Left ventricle myocardium superior (tissue), 1 donor: ENCODE results near the gene FGR. TPM values are rescaled to one million over a fixed set of nuclear protein-coding genes. Genes with fewer than 3 reads are reported as not detected.
"Not testable (repeated sequence)": the region's sequence is repeated elsewhere in the genome, so short reads cannot be mapped to it uniquely, and the experiment has no call there.

Source experiments
- ATAC-seq: fragments of 200-7000 bp; cut with Tn5 transposase; one replicate; pipeline ENCODE4 v1.9.1; 2020; ENCODE audit warnings: mild to moderate bottlenecking, moderate library complexity
- DNase-seq: peaks from one replicate; pipeline ENCODE4 v3.0.0-alpha.2; 2020
- intact Hi-C: fragments of 100-400 bp; cut with micrococcal nuclease; formaldehyde crosslinking; loops from one replicate; pipeline ENCODE4 v1.11.0; 2022
- total RNA-seq: library from RNA; stranded (reverse); fragmentation: NEBNext Ultra II Directional; extraction: Animal tissue kit (Norgen Biotek cat#: 25700); gene quantifications from one replicate; pipeline ENCODE4 v1.2.1, GENCODE V29; 2021
- donor health status: DM: no; HTN: yes; CAD: no; lungs with severe emphysema.

FGR gene
- total RNA-seq, 1 donor from 2014 or later: 4.7 TPM

DNA sequence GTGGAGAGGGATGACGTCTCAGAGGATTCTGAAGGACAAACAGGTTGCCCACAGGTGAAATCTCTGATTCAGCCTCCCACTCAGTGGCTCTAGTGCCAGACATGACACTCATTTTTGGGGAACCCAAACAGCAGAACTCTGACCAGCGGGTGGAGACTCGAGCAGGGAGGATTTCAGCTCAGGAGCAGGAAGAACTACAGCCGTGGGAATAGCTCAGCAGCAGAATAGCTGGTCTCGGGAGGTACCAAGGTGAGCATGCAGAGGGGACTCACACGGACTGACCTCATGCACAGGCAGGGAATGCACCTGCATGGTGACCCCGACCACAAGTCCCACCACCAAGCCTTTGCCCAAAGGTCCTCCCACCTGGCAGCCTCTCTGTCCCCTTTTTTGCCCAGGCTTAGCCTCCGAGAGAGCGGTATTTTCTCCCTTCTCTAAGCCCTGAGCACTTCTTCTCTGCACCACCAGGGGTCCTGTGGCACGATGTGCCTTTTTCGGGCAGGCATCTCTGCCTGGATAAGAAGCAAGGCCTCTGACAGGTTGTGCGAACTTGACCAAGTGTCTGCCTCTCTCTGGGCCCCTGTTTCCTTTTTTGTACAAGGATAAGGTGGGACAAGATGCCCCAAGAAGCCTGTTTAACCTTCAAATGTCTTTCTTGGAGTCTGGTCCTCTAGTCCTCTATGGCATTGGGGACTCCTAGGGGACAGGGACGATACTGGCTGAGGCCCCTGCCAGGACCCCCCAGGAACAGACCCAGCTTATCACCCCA is 8.8 kb upstream of the FGR start:
- DNase-seq (peak; percentile 65), ATAC-seq (peak; percentile 63)
- intact Hi-C loops: no loop called here

GRCh38 chr1:27640514-27640913 is 5.5 kb upstream of the FGR start:
- intact Hi-C loops, ATAC-seq, DNase-seq: not testable (repeated sequence)

DNA sequence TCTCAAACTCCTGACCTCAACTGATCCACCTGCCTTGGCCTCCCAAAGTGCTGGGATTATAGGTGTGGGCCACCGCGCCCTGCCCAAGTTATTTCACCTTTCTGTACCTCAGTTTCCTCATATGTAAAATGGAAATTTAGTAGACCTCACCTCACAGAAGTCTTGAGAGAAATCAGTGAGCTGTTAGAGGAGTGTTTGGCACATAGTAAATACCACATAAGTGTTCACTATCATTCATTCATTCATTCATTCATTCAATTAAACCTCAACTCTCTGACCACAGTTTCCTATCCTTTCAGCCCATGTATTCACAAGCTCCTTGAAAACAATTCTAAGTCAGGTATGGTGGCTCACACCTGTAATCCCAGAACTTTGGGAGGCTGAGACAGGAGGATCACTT is 3.8 kb upstream of the FGR start:
- intact Hi-C loops: no loop called here
- no peak for DNase-seq
- no peak for ATAC-seq

DNA sequence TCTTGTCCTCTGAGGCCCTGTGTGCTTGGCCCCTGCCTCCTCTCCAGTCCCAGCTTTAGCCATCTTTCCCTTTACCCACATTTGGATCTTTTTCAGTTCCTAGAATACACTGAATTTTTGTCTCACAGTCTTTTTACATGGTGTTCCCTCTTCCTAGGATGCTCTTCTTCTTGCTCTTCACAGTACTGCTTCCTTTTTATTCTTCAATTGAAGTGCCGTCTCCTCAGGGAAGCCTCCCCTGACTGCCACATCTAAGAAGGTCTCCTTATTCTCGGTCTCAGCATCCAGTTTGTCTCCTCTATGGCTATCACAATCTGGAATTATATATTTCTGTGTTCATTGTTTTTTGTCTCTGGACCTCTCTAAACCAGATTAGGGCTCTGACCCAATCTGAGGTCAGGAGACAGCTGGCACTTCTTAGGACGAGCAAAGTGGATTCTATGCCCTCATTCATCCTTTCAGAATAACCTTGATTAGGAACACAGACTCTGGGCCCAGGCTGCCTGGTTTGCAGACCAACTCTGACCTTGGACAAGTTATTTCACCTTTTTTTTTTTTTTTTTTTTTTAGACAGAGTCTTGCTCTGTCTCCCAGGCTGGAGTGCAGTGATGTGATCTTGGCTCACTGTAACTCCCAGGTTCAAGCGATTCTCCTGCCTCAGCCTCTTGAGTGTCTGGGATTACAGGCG is 3.2 kb upstream of the FGR start:
- ATAC-seq (no peak), DNase-seq (no peak)
- intact Hi-C loops: no loop called here

DNA sequence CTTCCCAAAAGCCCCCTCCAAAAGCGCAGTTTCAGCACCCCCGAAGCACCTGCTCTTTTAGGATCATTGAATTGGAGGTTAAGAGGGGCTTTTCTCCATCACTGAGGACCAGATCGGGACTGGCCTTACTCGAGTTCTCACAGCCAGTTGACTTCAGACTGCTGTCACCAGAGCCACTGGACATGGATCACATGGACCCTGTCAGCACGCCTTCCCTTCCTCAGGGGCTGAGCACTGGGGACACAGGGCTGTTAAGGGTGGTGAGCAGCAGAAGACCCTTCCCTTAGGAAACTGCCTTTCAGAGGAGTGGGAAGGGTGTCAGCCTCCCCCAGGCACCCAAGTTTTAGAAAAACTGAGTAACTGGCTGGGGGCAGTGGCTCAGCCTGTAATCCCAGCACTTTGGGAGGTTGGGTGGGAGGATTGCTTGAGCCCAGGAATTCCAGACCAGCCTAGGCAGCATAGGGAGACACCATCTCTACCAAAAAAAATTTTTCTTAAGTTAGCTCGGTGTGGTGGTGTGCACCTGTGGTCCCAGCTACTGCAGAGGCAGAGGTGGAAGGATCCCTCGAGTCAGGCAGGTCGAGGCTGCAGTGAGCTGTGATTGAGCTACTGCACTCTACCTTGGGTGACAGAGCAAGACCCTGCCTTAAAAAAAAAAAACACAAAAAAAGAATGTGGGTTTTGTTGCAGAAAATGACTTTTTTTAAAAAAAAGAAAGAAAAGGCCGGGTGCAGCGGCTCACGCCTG is 584 bp upstream of the FGR start:
- intact Hi-C loops: no loop called here
- ATAC-seq (no peak), DNase-seq (no peak)

DNA sequence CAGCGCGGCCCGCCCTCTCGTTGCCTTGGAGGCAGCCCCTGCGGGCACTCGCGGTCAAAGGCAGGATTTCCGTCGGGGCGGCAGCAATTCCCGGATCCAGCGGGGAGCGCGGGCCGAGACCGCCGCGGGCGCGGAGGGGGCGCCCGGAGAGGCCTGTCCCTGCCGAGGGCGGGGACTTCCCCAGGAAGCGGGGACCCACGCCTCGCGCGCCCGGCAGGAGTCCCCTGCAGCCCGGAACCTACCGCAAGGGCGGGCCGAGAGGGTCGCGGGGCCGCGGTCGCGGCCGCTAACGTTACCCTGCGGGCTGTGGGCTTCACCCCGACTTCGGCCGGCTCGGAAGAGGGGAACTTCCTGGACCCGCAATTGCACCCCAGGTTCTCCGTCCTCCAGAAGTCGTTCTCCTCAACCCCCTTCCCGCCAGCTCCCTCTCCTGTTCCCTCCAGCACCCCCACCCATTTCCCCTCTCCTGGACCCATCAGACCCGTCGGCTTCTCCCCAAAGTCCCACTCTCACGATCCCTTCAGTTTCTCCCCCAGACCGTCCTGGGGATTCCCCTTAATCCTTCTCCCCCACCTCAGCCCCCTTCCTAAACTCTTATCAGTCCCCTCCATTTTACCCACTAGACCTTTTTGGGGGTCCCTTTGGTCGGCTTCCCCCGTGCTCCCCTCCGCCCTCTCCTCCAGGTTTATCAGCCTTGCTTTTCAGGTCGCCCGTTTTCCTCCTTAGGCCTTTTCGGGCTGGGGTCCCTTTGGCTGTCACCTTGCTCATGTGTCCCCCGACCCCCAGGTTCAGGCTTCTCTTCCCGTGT is 604 bp downstream of the FGR start:
- peak; percentile 76 for ATAC-seq

DNA sequence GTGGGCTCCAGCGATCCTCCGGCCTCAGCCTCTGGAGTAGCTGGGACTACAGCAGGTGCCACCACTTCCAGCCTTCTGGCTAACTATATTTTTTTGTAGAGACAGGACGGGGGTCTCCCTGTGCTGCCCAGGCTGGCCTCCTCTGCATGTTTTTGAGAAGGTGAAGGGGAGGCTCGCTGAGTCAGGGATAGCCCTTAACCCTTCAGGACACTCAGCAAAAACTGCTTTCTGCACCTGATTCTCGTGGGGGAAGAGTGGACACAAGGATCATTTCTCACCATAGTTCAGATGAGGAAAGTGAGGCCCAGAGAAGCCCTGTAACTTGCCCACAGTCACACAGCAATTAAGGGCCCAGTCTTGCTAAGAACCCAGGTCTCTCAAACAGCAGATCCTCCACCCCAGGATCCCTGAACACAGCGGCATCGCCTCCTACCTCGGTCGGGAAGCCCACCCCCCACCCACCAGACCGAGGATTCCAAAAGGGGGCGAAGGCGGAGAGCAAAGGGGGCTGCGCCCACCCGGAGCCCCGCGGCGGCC is 1.3 kb downstream of the FGR start:
- DNase-seq (no peak), ATAC-seq (no peak)
- intact Hi-C loops: no loop called here

More for the DNA sequence above, 604 bp downstream of the FGR start:
- intact Hi-C loops: no loop called here
- DNase-seq: peak; percentile 78

GRCh38 chr1:27633298-27633610 is 1.7 kb downstream of the FGR start:
- ATAC-seq: no peak
- no peak for DNase-seq
- intact Hi-C loops: no loop called here

DNA sequence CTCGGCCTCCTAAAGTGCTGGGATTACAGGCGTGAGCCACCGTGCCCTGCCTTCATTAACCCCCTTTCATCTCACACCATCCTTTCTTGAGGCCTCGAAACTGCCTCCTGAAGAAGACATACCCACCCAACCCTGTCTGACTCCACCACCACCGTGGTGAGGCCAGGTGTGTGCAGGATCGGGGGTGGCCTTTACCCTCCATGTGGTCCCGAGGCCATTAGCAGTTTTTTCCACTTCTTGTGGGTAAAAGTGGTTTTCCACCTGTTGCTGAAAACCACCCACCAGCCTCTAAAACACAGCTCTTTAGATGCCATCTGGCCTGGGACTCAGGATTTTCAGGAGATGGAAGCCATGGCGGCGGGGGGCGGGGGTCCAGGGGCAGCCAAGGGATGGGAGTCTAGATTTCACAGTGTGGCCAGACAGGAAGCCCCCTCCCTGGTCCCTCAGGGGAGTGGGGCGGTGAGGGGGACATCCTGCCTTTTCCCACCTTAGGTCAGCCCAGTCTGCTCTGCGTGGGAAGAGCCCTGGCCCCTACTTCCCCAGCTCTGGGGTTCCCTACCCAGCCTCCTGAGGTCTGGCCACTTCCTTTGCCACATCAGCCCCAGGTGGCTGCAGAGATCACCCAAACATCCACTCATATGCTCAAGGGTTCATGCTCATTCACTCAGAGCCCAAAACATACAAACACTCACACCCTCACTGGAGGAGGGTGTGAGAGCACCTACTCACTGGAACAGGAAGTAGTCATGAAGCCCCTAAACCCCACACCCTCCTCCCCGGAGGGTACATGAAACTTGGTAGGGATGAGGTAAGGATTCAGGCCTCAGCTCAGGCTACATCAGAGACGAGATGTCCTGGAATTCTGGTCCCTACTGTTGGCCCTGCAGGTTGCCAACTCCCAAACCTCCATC is 2.3 kb downstream of the FGR start:
- ATAC-seq: no peak

GRCh38 chr1:27630859-27631491 is 4.0 kb downstream of the FGR start:
- DNase-seq: peak; percentile 58
- intact Hi-C loops: no loop called here
- peak; percentile 66 for ATAC-seq

More for the DNA sequence above, 2.3 kb downstream of the FGR start:
- DNase-seq: no peak
- intact Hi-C loops: no loop called here

DNA sequence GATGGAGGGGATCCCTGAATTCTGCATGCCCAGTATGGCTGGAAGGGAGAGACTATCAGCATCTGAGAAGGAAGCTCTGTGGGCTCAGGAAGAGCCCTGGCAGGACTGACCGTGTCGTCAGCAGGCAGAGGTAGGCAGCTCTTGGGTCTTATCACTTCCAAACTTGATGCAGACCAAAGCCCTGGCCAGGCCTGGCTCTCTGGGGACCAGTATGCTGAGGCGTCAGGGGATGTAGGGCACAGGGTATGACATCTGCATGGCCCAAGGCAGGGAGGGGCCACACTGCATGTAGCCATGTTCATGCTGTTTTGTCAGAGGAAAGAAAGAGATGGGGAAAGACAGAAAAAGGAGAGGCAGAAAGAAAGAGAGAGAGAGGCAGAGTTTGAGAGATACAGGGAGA is 6.3 kb downstream of the FGR start:
- intact Hi-C loops: no loop called here
- DNase-seq (no peak), ATAC-seq (no peak)

GRCh38 chr1:27627733-27628132 is 7.3 kb downstream of the FGR start:
- intact Hi-C loops, ATAC-seq, DNase-seq: not testable (repeated sequence)

GRCh38 chr1:27627061-27627460 is 7.9 kb downstream of the FGR start:
- intact Hi-C loops: no loop called here
- DNase-seq: no peak
- ATAC-seq: no peak

DNA sequence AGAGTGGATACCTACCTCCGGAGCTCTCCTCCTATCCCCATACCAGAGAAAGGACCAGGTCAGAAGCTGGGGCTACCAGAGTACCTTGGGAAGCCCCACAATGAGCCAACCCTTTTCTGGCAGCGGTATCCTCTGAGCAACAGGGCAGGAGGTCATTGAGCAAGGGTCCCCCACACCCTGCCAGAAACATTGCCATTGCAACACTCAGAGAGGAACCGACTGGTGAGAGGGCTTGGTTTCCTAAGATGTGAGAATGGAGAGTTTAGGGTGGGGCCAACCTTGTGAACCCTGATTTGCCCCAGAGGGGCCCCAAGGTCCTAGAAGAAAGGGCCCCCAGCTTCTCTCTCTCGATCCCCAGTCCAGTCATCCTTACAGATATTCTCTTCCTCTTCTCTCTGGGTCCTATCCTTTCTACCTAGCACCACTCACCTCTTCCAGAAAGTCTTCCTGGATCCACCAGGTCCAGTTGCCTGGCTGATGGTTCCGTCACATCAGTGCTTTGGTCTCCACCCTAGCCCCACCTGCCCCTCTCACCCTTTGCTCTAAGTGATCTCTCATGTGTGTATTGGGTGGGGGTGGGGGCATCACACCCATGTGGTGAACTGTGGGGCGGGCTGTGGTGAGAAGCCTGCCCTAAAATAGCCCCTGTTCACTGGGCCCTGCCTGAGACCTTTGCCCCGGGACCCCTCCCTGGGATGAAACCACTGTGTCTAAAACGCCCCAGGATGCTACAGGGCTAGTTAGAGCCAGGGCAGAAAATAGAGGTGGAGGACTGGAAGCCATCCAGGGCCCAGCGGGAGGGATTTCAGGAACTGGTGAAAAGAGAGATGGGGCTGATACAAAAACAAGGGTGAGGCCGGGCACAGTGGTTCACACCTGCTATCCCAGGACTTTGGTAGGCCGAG is 8.7 kb downstream of the FGR start:
- intact Hi-C loops: no loop called here
- no peak for DNase-seq
- ATAC-seq: peak; percentile 27

GRCh38 chr1:27624467-27625178 is 10.4 kb downstream of the FGR start:
- ATAC-seq (no peak), DNase-seq (no peak)

More at GRCh38 chr1:27624467-27625178, 10.4 kb downstream of the FGR start:
- intact Hi-C loops: no loop called here
